ENCODE data around the gene ZNF813.

- TF ChIP-seq CTCF (IDR thresholded peaks at IDR 0.05; ENCODE audit: low read length) (no peak), EZH2 (optimal IDR thresholded peaks at IDR 0.05; ENCODE audit: low read depth, low read length) (no peak)
Observed at GRCh38 chr19:53492153-53492552, 24.6 kb downstream of the ZNF813 start.

Measured in MM.1S (cell line).